DMS53 treated with DMSO at 0.1 percent for 48 hours (cell line): ENCODE measurements around the gene RHBDL2.
"Not testable (repeated sequence)": the region's sequence is repeated elsewhere in the genome, so short reads cannot be mapped to it uniquely, and the experiment has no call there.

Experiments
- DNase-seq: peaks from one replicate; lab custom pipeline; 2025; ENCODE audit not compliant: unreplicated experiment; lab: John Stamatoyannopoulos, UW

RHBDL2 gene

GRCh38 chr1:38885092-38885491 lies 56.5 kb downstream of the RHBDL2 start:
- DNase-seq: no peak

GRCh38 chr1:38881487-38881886 lies 60.1 kb downstream of the RHBDL2 start, which contains the start of gene GJA9:
TSS of gene GJA9 (minus strand) at chr1:38881587. CDS start at chr1:38876098, 5,489 bp downstream.
- no peak for DNase-seq

GRCh38 chr1:38875811-38876210 lies 65.8 kb downstream of the RHBDL2 start:
- DNase-seq: no peak

- DNase-seq: peak; percentile 95
These were observed 68.3 kb downstream of the RHBDL2 start, which contains the start of gene MYCBP for GRCh38 chr1:38873027-38873969. TSS of gene MYCBP (minus strand) at chr1:38873348. CDS start at chr1:38873305, 43 bp downstream.

GRCh38 chr1:38872401-38873026 lies 69.1 kb downstream of the RHBDL2 start:
- DNase-seq: no peak

GRCh38 chr1:38870996-38871395 lies 70.6 kb downstream of the RHBDL2 start:
- DNase-seq: no peak

DNA sequence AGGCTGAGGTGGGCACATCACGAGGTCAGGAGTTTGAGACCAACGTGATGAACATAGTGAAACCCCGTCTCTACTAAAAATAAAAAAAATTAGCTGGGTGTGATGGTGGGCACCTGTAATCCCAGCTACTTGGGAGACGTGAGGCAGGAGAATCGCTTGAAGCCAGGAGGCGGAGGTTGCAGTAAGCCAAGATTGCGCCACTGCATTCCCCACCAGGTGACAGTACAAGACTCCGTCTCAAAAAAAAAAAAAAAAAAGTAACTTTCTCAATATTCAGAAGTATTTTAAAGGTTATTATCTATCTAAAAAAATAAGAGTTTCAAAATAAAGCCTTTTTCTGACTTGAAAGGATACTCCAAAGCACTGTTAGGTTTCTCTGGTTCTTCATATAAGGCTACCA lies 74.4 kb downstream of the RHBDL2 start:
- no peak for DNase-seq

- DNase-seq: no peak
These were observed 76.4 kb downstream of the RHBDL2 start for GRCh38 chr1:38865112-38865715.

DNA sequence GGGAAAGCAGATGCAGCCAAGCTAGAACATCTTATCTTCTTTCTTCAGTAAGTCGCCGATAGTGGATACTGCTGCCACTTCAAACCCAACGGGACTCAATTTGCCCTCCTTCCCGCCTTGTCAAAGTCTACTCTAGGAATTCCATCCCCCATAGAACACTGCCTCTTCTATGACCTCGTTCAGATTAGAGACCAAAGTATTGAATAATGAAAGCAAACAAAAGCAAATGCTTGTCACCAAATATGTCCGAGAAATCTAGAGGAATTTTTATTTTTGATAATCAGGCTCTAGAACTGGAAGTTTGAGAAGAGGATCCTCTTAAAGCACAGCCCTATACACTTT lies 81.2 kb downstream of the RHBDL2 start:
- DNase-seq: no peak

DNA sequence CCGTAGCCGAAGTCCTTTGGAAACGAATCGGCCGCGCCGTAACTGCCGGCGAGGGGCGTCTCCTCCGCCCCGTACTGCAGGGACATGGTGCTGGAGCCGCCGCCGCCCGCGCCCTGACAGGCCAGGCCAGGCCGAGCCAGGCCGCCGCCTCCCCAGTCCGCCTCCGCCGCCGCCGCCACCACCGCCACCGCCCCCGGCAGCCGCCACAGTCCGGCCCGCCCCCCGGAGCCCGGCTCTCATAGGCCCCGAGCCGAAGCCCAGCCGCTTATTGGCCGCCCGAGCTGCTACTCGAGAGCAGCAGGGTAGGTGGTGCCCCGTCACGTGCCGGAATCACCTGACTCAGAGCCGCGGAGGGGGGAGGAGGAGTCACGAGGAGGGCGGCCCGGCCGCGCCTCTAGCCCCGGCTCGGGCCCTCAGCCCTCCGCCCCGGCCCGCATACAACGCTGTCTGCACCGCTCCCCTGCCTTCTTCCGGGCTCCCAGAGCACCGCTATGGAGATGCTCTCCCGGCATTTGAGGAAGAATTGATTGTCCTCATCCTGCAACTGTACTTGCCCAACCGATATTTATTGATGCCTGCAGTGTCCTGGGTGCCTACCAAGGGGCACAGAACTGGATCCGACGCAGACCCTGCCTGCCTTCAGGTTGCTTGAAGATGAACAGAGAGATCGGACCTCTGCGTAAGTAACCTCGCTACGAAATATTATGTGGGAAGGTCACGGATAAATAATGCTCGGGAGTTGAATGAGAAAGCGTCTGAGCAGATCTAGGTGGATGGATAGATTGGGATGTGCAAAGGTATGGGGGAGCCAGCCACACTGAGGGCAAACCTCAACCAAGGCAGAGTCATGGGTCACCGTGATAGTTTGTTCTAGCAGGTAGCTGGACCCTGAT lies 81.8 kb downstream of the RHBDL2 start, which contains the start of gene RRAGC:
RRAGC (minus strand) TSS at position 212 of the 893 bp plus-strand sequence; CDS start at position 86, 126 bp downstream.
- peak; percentile 93 for DNase-seq

DNA sequence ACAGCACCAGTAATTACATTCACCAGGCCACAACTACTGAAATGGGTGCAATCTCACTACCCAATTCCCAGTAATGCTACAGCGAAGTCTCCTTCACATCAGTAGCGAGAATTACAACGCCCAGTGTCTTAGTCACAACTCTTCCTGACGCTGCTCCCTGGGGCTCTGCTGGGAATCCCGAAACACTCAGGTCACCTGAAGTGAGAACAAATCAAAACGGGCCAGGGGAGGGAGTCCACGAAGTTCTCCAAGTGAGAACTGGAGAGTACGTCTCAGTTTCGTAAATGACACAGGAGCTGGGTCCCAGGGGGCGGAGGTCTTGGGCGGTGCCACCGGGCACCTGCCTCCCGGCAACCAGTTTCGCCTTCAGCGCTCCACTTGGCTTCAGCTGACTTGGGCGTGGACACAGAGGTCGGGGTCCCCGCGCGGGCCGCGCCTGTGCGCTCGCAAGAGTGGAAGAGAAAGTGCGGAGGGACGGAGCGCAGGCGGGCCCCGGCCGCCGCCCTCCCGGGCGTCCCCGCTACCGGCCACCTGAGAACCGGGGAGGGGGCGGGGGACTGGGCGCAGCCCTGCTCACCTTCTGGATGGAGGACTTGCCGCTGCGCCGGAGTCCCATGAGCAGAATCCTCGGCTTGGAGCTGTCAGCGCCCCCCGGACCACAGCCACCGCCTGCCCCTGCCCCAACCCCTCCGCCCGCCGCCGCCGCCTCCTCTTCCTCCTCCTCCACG lies 82.6 kb downstream of the RHBDL2 start:
- DNase-seq: peak; percentile 25

GRCh38 chr1:38852780-38853179 lies 88.8 kb downstream of the RHBDL2 start:
- DNase-seq: no peak

GRCh38 chr1:38848071-38848470 lies 93.6 kb downstream of the RHBDL2 start:
- no peak for DNase-seq

DNA sequence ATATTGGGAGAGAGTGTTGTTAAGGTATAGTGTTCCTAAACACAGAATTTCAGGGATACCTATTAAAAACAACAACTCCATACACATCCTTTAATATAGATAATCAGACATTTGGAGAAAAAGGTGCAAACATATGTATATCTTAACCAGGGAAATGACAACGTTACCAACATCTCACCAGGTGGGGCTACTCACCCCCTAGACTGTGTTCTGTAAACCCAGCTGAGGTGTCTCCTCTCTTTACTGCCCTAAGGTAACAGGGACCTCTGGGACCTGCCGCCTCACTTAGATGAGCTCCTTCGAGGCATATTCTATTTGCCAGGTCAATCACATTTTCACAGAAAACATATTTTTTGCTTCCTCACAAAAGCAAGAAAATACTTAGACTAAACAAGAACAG lies 95.4 kb downstream of the RHBDL2 start:
- no peak for DNase-seq

DNA sequence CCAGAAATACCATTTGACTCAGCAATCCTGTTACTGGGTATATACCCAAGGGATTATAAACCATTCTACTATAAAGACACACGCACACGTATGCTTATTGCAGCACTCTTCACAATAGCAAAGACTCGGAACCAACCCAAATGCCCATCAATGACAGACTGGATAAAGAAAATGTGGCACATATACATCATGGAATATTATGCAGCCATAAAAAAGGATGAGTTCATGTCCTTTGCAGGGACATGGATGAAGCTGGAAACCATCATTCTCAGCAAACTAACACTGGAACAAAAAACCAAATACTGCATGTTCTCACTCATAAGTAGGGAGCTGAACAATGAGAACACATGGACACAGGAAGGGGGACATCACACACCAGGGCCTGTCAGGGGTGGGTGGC lies 96.5 kb downstream of the RHBDL2 start:
- not testable (repeated sequence) for DNase-seq

GRCh38 chr1:38840281-38840680 lies 101.3 kb downstream of the RHBDL2 start:
- no peak for DNase-seq

DNA sequence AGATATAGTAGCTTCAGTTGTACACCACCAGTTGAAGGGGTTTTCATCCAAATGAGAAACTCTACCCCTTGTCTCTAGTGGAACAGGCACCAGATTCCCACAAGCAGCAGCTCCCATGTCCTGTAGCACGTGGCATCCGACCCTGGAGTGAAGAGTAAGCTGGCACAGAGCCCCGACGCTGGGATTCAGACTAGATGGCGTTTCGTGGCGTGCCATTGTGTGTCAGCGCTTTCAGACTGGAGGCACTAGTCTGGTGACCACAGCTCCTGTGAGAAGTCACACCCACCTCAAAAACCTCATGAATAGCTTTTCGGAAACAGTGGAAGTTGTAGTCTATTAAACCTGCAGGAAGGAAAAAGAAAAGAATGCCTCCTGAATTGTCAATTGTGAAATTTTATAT lies 102.3 kb downstream of the RHBDL2 start:
- DNase-seq: no peak

- DNase-seq: not testable (repeated sequence)
These were observed 105.3 kb downstream of the RHBDL2 start for GRCh38 chr1:38836316-38836715.
